Measurements from ENCODE around the gene SLC13A2. TPM values are rescaled to one million over a fixed set of nuclear protein-coding genes. Genes with fewer than 3 reads are reported as not detected.

Gene SLC13A2
- total and polyA plus RNA-seq, 9 of the 15 experiments (the other 6 are each of a cell fraction or from before 2014, with no cell fraction given), result 0.13 TPM; not detected in 8

DNA sequence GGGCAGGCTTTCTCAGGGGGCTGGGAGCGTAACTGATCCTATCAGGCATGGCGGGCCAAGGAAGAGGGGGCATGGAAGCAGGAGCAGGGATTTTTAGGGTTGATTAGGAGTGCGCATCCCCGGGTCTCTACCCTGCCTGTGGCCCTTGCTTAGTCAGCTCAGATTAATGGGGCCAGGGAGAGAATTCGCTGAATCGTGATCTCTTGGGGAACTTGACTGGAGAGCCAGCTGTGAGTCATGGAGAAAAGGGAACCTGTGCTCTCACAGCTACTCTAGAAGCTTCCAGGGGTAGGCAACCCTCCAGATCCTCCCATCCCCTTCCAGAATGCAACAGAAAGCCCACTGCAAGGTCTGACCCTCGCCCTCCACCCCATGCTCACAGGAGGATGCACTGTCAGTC lies 36.3 kb downstream of the SLC13A2 start:
- H4K20me1 ChIP-seq (replicated peaks; ENCODE audit: control insufficient read depth, insufficient read depth, low read length), result peaks cover 15% of the 10 kb centered on the region
- H3K79me2 ChIP-seq (ENCODE audit: control insufficient read depth, insufficient read depth, low read length), result no peaks in the 10 kb centered on the region
- no TSS peak for BruUV-seq (replicated peaks)
- H3K27me3 ChIP-seq (ENCODE audit: control insufficient read depth in 2 of 2, insufficient read depth in 2 of 2, low read length in 2 of 2), result peaks cover 31 to 76% of the 10 kb centered on the region in 2 experiments
- in situ Hi-C loops (cut with MboI), result no loop called here
- no peaks in the 10 kb centered on the region for H3K9me3 ChIP-seq (replicated peaks; ENCODE audit: control insufficient read depth, insufficient read depth, low read depth, low read length)
- H3K4me2 ChIP-seq (ENCODE audit: insufficient read depth, low read length), result no peak overlapping the region
- FAIRE-seq (no peak), DNase-seq (ENCODE audit: extremely low read depth in 1 of 4, low spot score in 3 of 4) (no peak), ATAC-seq (no peak)
- ChIA-PET CTCF (ENCODE audit: low intra/inter-chr PET ratio) (no interaction called here), POLR2A (interaction anchor here (2.3 kb wide), 1 partner anchor 11 kb away, joined by 7 read pairs; no protein-coding TSS in a partner anchor)
- 0% methylated on average over 7 of the region's 7 CpGs for WGBS (ENCODE audit: insufficient coverage, low coverage, missing lambda C conversion rate)
- H3K27ac ChIP-seq (ENCODE audit: extremely low read depth, low read depth, low read length), result no peak overlapping the region
- peaks cover 0 to 20% of the 10 kb centered on the region in 2 experiments; a peak in 2 of 5 replicates for H3K4me1 ChIP-seq (replicated peaks in 1 of 2; ENCODE audit: control insufficient read depth in 2 of 2, insufficient read depth in 2 of 2, low read length in 2 of 2)
- H2AFZ ChIP-seq (ENCODE audit: low read depth, low read length), result no peak overlapping the region
- H3K4me3 ChIP-seq, result no peak overlapping the region
- no peaks in the 10 kb centered on the region for H3K9me1 ChIP-seq (ENCODE audit: control insufficient read depth, insufficient read depth, low read length)
- no peak overlapping the region for H3K9ac ChIP-seq (ENCODE audit: insufficient read depth in 1 of 2, low read depth in 2 of 2, low read length in 2 of 2)
- no peak for TF ChIP-seq MNT (conservative IDR thresholded peaks at IDR 0.05)
- TF ChIP-seq TEAD1 (CRISPR knock-in tag; IDR thresholded peaks at IDR 0.05), result no peak
- no peak for TF ChIP-seq FUS (optimal IDR thresholded peaks at IDR 0.05; ENCODE audit: low read depth, low read length)
- TF ChIP-seq MBD2 (IDR thresholded peaks at IDR 0.05; ENCODE audit: borderline replicate concordance, low read depth), result no peak
- no peak for TF ChIP-seq LARP7 (IDR thresholded peaks at IDR 0.05)
- TF ChIP-seq ZNF551 (CRISPR knock-in tag; IDR thresholded peaks at IDR 0.05), result no peak
- TF ChIP-seq CBX5 (IDR thresholded peaks at IDR 0.05; ENCODE audit: borderline replicate concordance, low read depth), result no peak
- TF ChIP-seq ZZZ3 (IDR thresholded peaks at IDR 0.05), result no peak
- TF ChIP-seq SRSF3 (IDR thresholded peaks at IDR 0.05; ENCODE audit: insufficient read depth, low read length), result no peak
- TF ChIP-seq ZBTB8A (IDR thresholded peaks at IDR 0.05; ENCODE audit: partially characterized antibody), result no peak
- TF ChIP-seq KHSRP (IDR thresholded peaks at IDR 0.05), result no peak
- no peak for TF ChIP-seq PHF20 (IDR thresholded peaks at IDR 0.05; ENCODE audit: partially characterized antibody)
- TF ChIP-seq GTF3C2 (IDR thresholded peaks at IDR 0.05; ENCODE audit: borderline replicate concordance, extremely low read depth, insufficient read length), result no peak
- TF ChIP-seq GABPB1 (CRISPR knock-in tag; IDR thresholded peaks at IDR 0.05), result no peak
- TF ChIP-seq, protein P1, sequence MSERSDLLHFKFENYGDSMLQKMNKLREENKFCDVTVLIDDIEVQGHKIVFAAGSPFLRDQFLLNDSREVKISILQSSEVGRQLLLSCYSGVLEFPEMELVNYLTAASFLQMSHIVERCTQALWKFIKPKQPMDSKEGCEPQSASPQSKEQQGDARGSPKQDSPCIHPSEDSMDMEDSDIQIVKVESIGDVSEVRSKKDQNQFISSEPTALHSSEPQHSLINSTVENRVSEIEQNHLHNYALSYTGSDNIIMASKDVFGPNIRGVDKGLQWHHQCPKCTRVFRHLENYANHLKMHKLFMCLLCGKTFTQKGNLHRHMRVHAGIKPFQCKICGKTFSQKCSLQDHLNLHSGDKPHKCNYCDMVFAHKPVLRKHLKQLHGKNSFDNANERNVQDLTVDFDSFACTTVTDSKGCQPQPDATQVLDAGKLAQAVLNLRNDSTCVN (CRISPR knock-in tag; IDR thresholded peaks at IDR 0.05), result no peak
- TF ChIP-seq XRCC5 (IDR thresholded peaks at IDR 0.05; ENCODE audit: low read depth, low read length), result no peak
- no peak for TF ChIP-seq PHB2 (IDR thresholded peaks at IDR 0.05; ENCODE audit: low read depth)
- intact Hi-C loops (cut with micrococcal nuclease), result loop anchor here (5.0 kb wide), 1 partner anchor 38 kb away; no protein-coding TSS in a partner anchor
- H3K36me3 ChIP-seq (ENCODE audit: control insufficient read depth, insufficient read depth, low read length), result no peaks in the 10 kb centered on the region
